DND-41 (cell line): ENCODE results near the gene LYPD1.

Experiments used
- EZH2 ChIP-seq: IDR thresholded peaks from 3 replicates; pipeline ENCODE4 v1.6.1; 2012; ENCODE audit warnings: borderline replicate concordance, low read depth, mild to moderate bottlenecking, moderate library complexity, low read length, inconsistent platforms; ENCODE audit not compliant: severe bottlenecking
- TF ChIP-seq, protein P1 (sequence below): IDR thresholded peaks from 2 replicates; pipeline ENCODE4 v1.5.1; 2012; ENCODE audit warnings: borderline replicate concordance, low read length, moderate library complexity, mild to moderate bottlenecking; ENCODE audit not compliant: poor library complexity, severe bottlenecking; ENCODE audit errors: extremely low read depth

DNA sequence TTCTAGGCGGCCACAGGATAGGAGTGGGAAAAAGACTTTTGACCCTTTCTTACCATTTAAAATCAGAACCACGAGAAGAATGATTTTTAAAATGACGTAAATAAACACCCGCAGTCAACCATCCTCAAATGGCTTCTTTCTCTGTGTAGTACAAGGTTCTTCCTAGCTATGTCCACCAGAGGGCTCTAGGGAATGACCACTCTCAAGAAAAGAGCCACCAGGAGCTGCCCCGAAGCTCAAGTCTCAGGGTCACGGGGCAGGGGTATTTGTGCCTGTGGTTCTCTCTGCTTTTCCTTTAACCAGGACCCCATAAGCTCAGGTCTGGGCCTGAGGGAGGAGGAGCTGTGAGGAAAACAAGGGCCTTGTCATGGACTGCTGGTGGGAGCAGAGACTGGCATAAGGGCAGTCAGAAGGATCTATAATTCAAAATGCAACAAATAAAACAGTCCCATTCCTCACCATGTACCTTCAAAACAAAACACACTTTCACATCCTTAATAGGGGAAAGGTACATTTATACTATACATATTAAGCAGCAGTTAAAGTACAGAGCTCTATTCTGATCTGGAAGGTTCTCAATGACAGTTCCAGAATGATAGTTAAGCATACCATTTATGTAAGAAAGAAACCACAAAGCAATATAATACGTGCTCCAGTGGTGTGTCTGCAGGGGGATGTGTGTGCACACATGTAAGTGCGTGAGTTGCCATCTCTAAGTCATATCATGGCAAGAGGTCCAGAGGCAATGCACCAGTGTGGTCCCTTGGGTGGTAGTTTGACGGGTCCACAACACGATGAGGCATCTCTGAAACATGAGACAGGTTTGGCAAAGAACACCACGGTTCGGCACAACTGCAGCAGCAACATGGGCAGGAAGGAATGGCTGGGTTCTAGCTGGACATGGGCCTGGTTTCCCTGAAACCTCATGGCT, 18.6 kb downstream of the LYPD1 start:
- TF ChIP-seq, protein P1, sequence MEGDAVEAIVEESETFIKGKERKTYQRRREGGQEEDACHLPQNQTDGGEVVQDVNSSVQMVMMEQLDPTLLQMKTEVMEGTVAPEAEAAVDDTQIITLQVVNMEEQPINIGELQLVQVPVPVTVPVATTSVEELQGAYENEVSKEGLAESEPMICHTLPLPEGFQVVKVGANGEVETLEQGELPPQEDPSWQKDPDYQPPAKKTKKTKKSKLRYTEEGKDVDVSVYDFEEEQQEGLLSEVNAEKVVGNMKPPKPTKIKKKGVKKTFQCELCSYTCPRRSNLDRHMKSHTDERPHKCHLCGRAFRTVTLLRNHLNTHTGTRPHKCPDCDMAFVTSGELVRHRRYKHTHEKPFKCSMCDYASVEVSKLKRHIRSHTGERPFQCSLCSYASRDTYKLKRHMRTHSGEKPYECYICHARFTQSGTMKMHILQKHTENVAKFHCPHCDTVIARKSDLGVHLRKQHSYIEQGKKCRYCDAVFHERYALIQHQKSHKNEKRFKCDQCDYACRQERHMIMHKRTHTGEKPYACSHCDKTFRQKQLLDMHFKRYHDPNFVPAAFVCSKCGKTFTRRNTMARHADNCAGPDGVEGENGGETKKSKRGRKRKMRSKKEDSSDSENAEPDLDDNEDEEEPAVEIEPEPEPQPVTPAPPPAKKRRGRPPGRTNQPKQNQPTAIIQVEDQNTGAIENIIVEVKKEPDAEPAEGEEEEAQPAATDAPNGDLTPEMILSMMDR: no peak
- TF ChIP-seq EZH2: no peak
